Measurements from ENCODE around the gene FBXL13. TPM values are rescaled to one million over a fixed set of nuclear protein-coding genes. Genes with fewer than 3 reads are reported as not detected.

The FBXL13 gene
- total RNA-seq, 1 experiment from 2014 or later = 0.35 TPM

DNA sequence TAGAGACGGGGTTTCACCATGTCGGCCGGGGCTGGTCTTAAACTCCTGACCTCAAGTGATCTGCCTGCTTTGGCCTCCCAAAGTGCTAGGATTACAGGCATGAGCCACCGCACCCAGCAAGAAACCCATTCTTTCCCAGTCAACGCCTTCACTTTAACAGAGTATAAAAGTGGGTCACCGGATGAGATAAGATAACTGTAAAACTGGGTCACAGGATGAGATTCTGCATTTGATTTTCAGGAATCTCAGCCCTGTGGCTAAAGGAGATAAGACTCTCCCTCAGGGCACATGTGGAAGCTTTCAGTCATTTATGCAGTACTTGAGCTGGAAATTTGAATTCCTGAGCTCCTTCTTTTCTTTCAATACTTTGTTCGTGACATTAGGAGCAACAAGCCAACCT, 91.0 kb downstream of the FBXL13 start:
- Mint-ChIP-seq H3K9me3 (ENCODE audit: unreplicated experiment) (no peaks in the 10 kb centered on the region), H3K36me3 (ENCODE audit: insufficient read depth, unreplicated experiment) (no peaks in the 10 kb centered on the region), H3K4me1 (ENCODE audit: insufficient read depth, unreplicated experiment) (peaks cover 9% of the 10 kb centered on the region), H3K4me3 (ENCODE audit: unreplicated experiment) (no peak overlapping the region), H3K27ac (ENCODE audit: low read depth, unreplicated experiment) (no peak overlapping the region), H3K27me3 (ENCODE audit: insufficient read depth, unreplicated experiment) (no peaks in the 10 kb centered on the region)
- TF ChIP-seq, protein P1, sequence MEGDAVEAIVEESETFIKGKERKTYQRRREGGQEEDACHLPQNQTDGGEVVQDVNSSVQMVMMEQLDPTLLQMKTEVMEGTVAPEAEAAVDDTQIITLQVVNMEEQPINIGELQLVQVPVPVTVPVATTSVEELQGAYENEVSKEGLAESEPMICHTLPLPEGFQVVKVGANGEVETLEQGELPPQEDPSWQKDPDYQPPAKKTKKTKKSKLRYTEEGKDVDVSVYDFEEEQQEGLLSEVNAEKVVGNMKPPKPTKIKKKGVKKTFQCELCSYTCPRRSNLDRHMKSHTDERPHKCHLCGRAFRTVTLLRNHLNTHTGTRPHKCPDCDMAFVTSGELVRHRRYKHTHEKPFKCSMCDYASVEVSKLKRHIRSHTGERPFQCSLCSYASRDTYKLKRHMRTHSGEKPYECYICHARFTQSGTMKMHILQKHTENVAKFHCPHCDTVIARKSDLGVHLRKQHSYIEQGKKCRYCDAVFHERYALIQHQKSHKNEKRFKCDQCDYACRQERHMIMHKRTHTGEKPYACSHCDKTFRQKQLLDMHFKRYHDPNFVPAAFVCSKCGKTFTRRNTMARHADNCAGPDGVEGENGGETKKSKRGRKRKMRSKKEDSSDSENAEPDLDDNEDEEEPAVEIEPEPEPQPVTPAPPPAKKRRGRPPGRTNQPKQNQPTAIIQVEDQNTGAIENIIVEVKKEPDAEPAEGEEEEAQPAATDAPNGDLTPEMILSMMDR (IDR thresholded peaks at IDR 0.05; ENCODE audit: unreplicated experiment) = no peak
- ChIA-PET POLR2A (interaction anchor here (0.5 kb wide), 1 partner anchor 9 kb away, joined by 4 read pairs; no protein-coding TSS in a partner anchor), CTCF (interaction anchor here (0.7 kb wide), 1 partner anchor 113 kb away, joined by 3 read pairs; no protein-coding TSS in a partner anchor)
- intact Hi-C loops (cut with micrococcal nuclease) = no loop called here
- BruUV-seq (replicated peaks) = no TSS peak
- no peak for DNase-seq (ENCODE audit: unreplicated experiment)

DNA sequence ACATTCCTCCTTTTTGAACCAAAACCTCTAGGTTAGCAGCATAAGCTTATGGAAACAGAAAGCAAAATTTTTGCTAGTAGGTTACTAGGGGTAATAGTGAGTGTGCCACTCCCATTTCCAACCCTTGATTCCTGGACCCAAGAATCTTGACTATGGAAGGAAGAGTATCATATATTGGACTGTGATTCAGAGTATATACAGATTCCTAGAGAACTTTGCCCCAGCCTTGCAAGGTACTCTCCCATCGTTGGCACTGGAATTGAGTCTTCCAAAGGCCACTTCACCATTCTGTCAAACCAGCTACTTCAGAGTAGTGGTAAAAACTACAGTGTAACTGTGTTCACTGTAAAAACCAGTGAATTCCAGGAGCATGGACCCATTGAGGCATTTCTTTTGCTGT, 92.4 kb downstream of the FBXL13 start:
- POLR2A ChIA-PET = interaction anchor here (0.6 kb wide), 1 partner anchor 11 kb away, joined by 3 read pairs; no protein-coding TSS in a partner anchor

DNA sequence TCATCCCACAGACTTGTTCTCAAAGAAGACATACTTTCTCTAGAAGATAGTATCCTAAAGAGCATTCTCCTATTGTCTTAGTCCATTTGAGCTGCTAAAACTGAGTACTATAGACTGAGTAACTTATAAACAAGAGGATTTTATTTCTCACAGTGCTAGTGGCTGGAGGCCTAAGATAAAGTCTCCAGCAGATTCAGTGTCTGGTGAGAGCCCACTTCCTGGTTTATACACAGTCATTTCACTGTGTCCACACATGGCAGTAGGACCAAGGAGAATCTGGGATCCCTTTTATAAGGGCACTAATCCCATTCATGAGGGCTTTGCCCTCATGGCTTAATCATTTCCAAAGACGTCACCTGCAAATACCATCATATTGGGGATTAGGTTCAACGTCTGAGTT, 93.1 kb downstream of the FBXL13 start:
- DNase-seq (ENCODE audit: unreplicated experiment) = no peak
- no peaks in the 10 kb centered on the region for H3K36me3 Mint-ChIP-seq (ENCODE audit: insufficient read depth, unreplicated experiment)
- intact Hi-C loops (cut with micrococcal nuclease) = no loop called here
- no TSS peak for BruUV-seq (replicated peaks)
- CTCF ChIA-PET = no interaction called here
- TF ChIP-seq, protein P1 (IDR thresholded peaks at IDR 0.05; ENCODE audit: unreplicated experiment) = no peak
- peaks cover 16% of the 10 kb centered on the region for H3K4me1 Mint-ChIP-seq (ENCODE audit: insufficient read depth, unreplicated experiment)
- H3K9me3 Mint-ChIP-seq (ENCODE audit: unreplicated experiment) = peaks cover 5% of the 10 kb centered on the region
- H3K4me3 Mint-ChIP-seq (ENCODE audit: unreplicated experiment) = no peak overlapping the region
- H3K27ac Mint-ChIP-seq (ENCODE audit: low read depth, unreplicated experiment) = no peak overlapping the region
- POLR2A ChIA-PET = interaction anchor here (0.6 kb wide), 1 partner anchor 12 kb away, joined by 3 read pairs; no protein-coding TSS in a partner anchor
- H3K27me3 Mint-ChIP-seq (ENCODE audit: insufficient read depth, unreplicated experiment) = no peaks in the 10 kb centered on the region

More for the DNA sequence above, 92.4 kb downstream of the FBXL13 start:
- Mint-ChIP-seq H3K27me3 (ENCODE audit: insufficient read depth, unreplicated experiment) (no peaks in the 10 kb centered on the region), H3K36me3 (ENCODE audit: insufficient read depth, unreplicated experiment) (no peaks in the 10 kb centered on the region), H3K4me3 (ENCODE audit: unreplicated experiment) (no peak overlapping the region), H3K27ac (ENCODE audit: low read depth, unreplicated experiment) (no peak overlapping the region), H3K9me3 (ENCODE audit: unreplicated experiment) (no peaks in the 10 kb centered on the region), H3K4me1 (ENCODE audit: insufficient read depth, unreplicated experiment) (peaks cover 16% of the 10 kb centered on the region)
- CTCF ChIA-PET = no interaction called here
- no TSS peak for BruUV-seq (replicated peaks)
- intact Hi-C loops (cut with micrococcal nuclease) = no loop called here
- no peak for DNase-seq (ENCODE audit: unreplicated experiment)
- TF ChIP-seq, protein P1 (IDR thresholded peaks at IDR 0.05; ENCODE audit: unreplicated experiment) = no peak

DNA sequence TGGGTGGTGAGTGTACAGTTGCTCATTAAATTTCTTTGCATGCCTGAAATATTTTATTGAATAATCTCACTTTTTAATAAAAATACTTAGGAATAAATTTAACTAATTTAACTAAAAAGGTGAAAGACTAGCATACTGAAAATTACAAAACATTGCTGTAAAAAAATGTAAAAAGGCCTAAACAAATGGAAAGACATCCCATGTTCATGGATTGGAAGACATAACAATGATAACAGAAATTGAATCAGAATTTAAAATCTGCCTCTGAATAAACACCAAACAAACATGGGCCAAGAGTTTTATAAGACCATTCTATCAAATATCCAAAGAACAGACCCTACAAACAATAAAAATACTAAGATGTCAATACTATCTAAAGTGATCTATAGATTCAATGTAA, 94.9 kb downstream of the FBXL13 start:
- H3K36me3 Mint-ChIP-seq (ENCODE audit: insufficient read depth, unreplicated experiment) = no peaks in the 10 kb centered on the region
- ChIA-PET CTCF (interaction anchor here (1.0 kb wide), 1 partner anchor 16 kb away, joined by 5 read pairs; no protein-coding TSS in a partner anchor), POLR2A (no interaction called here)
- TF ChIP-seq, protein P1 (IDR thresholded peaks at IDR 0.05; ENCODE audit: unreplicated experiment) = no peak
- no TSS peak for BruUV-seq (replicated peaks)
- H3K4me3 Mint-ChIP-seq (ENCODE audit: unreplicated experiment) = no peak overlapping the region
- intact Hi-C loops (cut with micrococcal nuclease) = no loop called here
- DNase-seq (ENCODE audit: unreplicated experiment) = no peak
- peaks cover 6% of the 10 kb centered on the region for H3K9me3 Mint-ChIP-seq (ENCODE audit: unreplicated experiment)
- H3K4me1 Mint-ChIP-seq (ENCODE audit: insufficient read depth, unreplicated experiment) = peaks cover 9% of the 10 kb centered on the region
- no peak overlapping the region for H3K27ac Mint-ChIP-seq (ENCODE audit: low read depth, unreplicated experiment)
- no peaks in the 10 kb centered on the region for H3K27me3 Mint-ChIP-seq (ENCODE audit: insufficient read depth, unreplicated experiment)

Measured in MCF 10A (cell line).